Stimulated activated memory B cell treated with anti-CD40 and anti-IgM and Interleukin-4, amounts not matched to agents 10 μg/mL and 1 μg/mL and 100 μg/mL, for 72 hours (primary cell): Measurements from ENCODE around the gene PNMA8C.
"Not testable (repeated sequence)": the region's sequence is repeated elsewhere in the genome, so short reads cannot be mapped to it uniquely, and the experiment has no call there.

Experiments
- ATAC-seq: fragments of 150-1000 bp; cut with Tn5 transposase; 2 replicates; pipeline ENCODE4 v1.10.0; 2021
- H3K27ac Mint-ChIP-seq: one replicate; pipeline ENCODE4 v1.8.0; 2022; ENCODE audit warnings: mild to moderate bottlenecking, mixed read lengths
- H3K27me3 Mint-ChIP-seq: one replicate; pipeline ENCODE4 v1.8.0; 2022; ENCODE audit warnings: mixed read lengths
- H3K36me3 Mint-ChIP-seq: one replicate; pipeline ENCODE4 v1.8.0; 2022; ENCODE audit warnings: mixed read lengths
- H3K4me1 Mint-ChIP-seq: one replicate; pipeline ENCODE4 v1.8.0; 2022; ENCODE audit warnings: mixed read lengths
- H3K4me3 Mint-ChIP-seq: one replicate; pipeline ENCODE4 v1.8.0; 2022; ENCODE audit warnings: mild to moderate bottlenecking, moderate library complexity, mixed read lengths
- H3K9me3 Mint-ChIP-seq: one replicate; pipeline ENCODE4 v1.8.0; 2022; ENCODE audit warnings: mixed read lengths

The PNMA8C gene

GRCh38 chr19:46378268-46378667 is 50.5 kb downstream of the PNMA8C start:
- Mint-ChIP-seq H3K4me1 (peaks cover 17% of the 10 kb centered on the region), H3K27me3 (no peaks in the 10 kb centered on the region), H3K9me3 (no peaks in the 10 kb centered on the region), H3K4me3 (no peak overlapping the region), H3K36me3 (peaks cover 77% of the 10 kb centered on the region), H3K27ac (no peak overlapping the region)
- no peak for ATAC-seq

- no peaks in the 10 kb centered on the region for H3K9me3 Mint-ChIP-seq
- no peak for ATAC-seq
- no peak overlapping the region for H3K27ac Mint-ChIP-seq
These were observed 52.2 kb downstream of the PNMA8C start for GRCh38 chr19:46376241-46377153.

GRCh38 chr19:46375476-46376067 is 53.2 kb downstream of the PNMA8C start:
- not testable (repeated sequence) for H3K4me3 Mint-ChIP-seq, H3K9me3 Mint-ChIP-seq, H3K27ac Mint-ChIP-seq, H3K27me3 Mint-ChIP-seq, ATAC-seq
- Mint-ChIP-seq H3K36me3 (peaks cover 67% of the 10 kb centered on the region), H3K4me1 (peaks cover 25% of the 10 kb centered on the region)

More at GRCh38 chr19:46376241-46377153, 52.2 kb downstream of the PNMA8C start:
- Mint-ChIP-seq H3K27me3 (no peaks in the 10 kb centered on the region), H3K4me1 (peaks cover 22% of the 10 kb centered on the region), H3K4me3 (no peak overlapping the region), H3K36me3 (peaks cover 67% of the 10 kb centered on the region)
